H1 (cell line): ENCODE measurements around the gene SERPING1.

ENCODE experiments used
- CBX8 ChIP-seq: fragments of 300-800, 300-1000 bp; sonication (generic); IDR thresholded peaks from 2 replicates; pipeline ENCODE4 v1.7.1; 2016; ENCODE audit warnings: low read depth, low read length, borderline replicate concordance
- EP300 ChIP-seq, 2 experiments: IDR thresholded peaks; 1 replicate in 1 of 2; 2 replicates in 1 of 2; pipeline ENCODE4 v1.6.1; 2011 to 2012; ENCODE audit warnings: low read depth in 2 of 2, low read length in 2 of 2, mild to moderate bottlenecking in 2 of 2, borderline replicate concordance in 1 of 2, inconsistent platforms in 1 of 2, moderate library complexity in 1 of 2
- HDAC2 ChIP-seq, 2 experiments: fragments of 300-600 bp in 1 of 2; sonication (generic) in 1 of 2; IDR thresholded peaks; 2 replicates each; pipeline ENCODE4 v1.6.1; 2011 to 2012; ENCODE audit warnings: low read depth in 2 of 2, low read length in 2 of 2, mild to moderate bottlenecking in 2 of 2, moderate library complexity in 2 of 2, borderline replicate concordance in 1 of 2, inconsistent platforms in 1 of 2
- NRF1 ChIP-seq: IDR thresholded peaks from 2 replicates; pipeline ENCODE4 v1.6.1; 2011; ENCODE audit warnings: mild to moderate bottlenecking, low read depth, low read length, improper control_type of control experiment
- POLR2A ChIP-seq, 2 experiments: IDR thresholded peaks; 1 replicate in 1 of 2; 2 replicates in 1 of 2; pipeline ENCODE4 v1.6.1; 2011; ENCODE audit warnings: low read depth in 2 of 2, low read length in 2 of 2, mild to moderate bottlenecking in 2 of 2; ENCODE audit errors: control extremely low read depth in 1 of 2
- ZNF274 ChIP-seq: IDR thresholded peaks from 2 replicates; pipeline ENCODE4 v1.7.0; 2012; ENCODE audit warnings: low read length, borderline replicate concordance; ENCODE audit errors: extremely low read depth
- TF ChIP-seq, protein P1 (sequence below), 3 experiments: IDR thresholded peaks; 1 replicate in 2 of 3; 2 replicates in 1 of 3; pipeline versions ENCODE4 v1.5.1 to v1.6.1; 2011; ENCODE audit warnings: low read length in 3 of 3, mild to moderate bottlenecking in 3 of 3, inconsistent platforms in 2 of 3, low read depth in 1 of 3, moderate library complexity in 1 of 3; ENCODE audit not compliant: insufficient read depth in 1 of 3; ENCODE audit errors: control extremely low read depth in 1 of 3

DNA sequence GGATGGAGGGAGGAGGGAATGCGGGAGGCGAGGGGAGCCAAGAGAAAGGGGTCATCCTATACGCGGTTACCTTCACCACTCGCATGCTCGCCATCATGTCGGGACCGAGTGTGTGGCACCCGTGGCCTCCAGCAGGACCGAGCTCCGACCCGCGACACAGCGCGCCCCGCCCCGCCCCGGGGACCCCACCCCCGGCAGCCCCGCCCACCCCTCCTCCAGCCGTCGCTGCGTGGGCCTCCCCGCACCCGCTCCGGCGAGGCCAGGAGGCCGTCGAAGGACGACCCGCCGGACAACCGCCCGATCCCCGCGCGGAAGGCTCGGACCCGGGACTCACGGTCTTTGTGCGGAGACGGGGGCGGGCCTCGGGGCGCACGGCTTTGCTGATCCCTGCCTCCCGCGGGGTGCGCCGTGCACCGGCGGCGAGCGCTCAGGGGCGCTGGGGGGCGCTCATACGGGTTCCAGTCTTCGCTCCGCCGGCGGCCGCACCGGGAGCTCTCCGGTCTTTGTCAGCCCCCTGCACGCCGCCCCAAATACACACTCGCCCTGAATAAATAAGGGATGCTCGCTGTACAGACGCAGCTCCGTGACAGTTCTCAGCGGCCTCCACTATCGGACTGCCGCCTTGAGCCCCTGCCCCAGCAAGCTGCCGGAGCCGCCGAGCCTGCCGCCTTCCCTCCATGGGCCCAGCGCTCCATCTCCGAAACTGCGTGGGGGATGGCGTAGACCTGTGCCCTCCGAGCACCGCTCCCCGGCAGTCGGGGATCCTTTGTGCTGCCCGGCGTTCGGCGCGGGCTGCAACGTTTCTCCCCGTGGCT is 29.8 kb upstream of the SERPING1 start, which contains the start of gene UBE2L6:
- TF ChIP-seq, protein P1, sequence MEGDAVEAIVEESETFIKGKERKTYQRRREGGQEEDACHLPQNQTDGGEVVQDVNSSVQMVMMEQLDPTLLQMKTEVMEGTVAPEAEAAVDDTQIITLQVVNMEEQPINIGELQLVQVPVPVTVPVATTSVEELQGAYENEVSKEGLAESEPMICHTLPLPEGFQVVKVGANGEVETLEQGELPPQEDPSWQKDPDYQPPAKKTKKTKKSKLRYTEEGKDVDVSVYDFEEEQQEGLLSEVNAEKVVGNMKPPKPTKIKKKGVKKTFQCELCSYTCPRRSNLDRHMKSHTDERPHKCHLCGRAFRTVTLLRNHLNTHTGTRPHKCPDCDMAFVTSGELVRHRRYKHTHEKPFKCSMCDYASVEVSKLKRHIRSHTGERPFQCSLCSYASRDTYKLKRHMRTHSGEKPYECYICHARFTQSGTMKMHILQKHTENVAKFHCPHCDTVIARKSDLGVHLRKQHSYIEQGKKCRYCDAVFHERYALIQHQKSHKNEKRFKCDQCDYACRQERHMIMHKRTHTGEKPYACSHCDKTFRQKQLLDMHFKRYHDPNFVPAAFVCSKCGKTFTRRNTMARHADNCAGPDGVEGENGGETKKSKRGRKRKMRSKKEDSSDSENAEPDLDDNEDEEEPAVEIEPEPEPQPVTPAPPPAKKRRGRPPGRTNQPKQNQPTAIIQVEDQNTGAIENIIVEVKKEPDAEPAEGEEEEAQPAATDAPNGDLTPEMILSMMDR (IDR thresholded peaks at IDR 0.05; ENCODE audit: control extremely low read depth in 1 of 3, insufficient read depth in 1 of 3, low read depth in 1 of 3, low read length in 3 of 3): peak in 2 of 3 experiments; percentile 48 to 50; a peak in 3 of 4 replicates
- TF ChIP-seq NRF1 (no peak), CBX8 (no peak), POLR2A (IDR thresholded peaks at IDR 0.05; ENCODE audit: control extremely low read depth in 1 of 2, low read depth in 2 of 2, low read length in 2 of 2) (peak; percentile 65 to 81), EP300 (IDR thresholded peaks at IDR 0.05; ENCODE audit: borderline replicate concordance in 1 of 2, low read depth in 2 of 2, low read length in 2 of 2) (no peak), ZNF274 (no peak), HDAC2 (IDR thresholded peaks at IDR 0.05; ENCODE audit: borderline replicate concordance in 1 of 2, low read depth in 2 of 2, low read length in 2 of 2) (peak; percentile 62 to 69; a peak in 2 of 4 replicates)
